NCI-H345 treated with DMSO at 0.1 percent for 48 hours (cell line): ENCODE data around the gene SIPA1L2.

Source experiments
- DNase-seq: peaks from one replicate; lab custom pipeline; 2025; ENCODE audit not compliant: unreplicated experiment; lab: John Stamatoyannopoulos, UW

Gene SIPA1L2

DNA sequence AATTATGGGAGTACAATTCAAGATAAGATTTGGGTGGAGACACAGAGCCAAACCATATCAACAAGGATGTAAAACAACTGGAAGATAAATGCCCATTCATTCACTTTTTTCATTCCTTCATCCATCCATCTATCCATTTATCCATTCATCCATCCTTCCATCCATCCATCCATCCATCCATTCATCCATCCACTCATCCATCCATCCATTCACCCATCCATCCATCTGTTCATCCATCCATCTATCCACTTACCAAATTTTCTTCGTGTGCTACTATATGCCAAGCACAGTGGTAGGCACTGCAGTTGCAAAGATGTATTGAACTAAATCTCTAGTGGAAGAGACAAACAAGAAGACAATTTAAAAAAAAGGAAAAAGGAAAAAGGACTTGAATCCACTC lies 14.3 kb upstream of the SIPA1L2 start:
- no peak for DNase-seq

GRCh38 chr1:232643251-232643650 lies 13.3 kb upstream of the SIPA1L2 start:
- DNase-seq: no peak

DNA sequence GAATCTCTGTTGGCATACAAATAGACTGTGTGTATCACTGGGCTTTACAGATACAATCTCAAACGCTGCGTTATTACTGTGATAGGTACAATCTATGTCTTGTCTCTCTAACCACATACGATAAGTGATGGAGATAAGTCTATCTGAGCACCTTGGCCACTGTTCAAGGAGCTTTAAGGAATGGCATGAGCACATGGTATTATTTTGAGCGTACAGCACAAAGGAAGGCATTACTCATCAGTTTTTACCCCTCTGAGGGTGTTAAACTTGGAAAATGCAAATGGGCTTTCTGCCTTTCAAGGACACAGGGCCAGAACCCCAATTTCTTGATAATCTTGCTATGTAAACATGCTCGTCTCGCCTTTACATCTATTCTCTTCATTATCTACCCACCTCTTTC lies 11.6 kb upstream of the SIPA1L2 start:
- no peak for DNase-seq

GRCh38 chr1:232636799-232637198 lies 6.9 kb upstream of the SIPA1L2 start:
- no peak for DNase-seq

GRCh38 chr1:232635778-232636356 lies 5.9 kb upstream of the SIPA1L2 start:
- DNase-seq: peak; percentile 70

DNA sequence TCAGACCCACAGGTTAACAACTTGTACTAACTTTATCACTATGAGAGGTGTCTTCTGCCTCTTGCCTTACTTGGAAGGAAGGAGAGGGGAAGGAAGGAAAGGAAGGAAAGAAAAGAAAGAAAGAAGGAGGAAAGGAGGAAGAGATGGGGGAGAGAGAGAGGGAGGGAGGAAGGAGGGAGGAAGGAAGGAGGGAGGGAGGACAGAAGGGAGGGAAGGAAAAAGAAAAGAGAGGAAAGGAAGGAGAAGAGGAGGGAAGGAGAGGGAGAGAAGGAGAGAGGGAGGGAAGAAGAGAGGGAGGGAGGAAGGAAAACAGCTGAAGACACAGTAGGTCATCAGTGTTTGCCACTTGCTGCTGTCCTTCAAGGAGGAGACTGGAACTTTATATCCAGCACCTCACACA lies 5.3 kb upstream of the SIPA1L2 start:
- DNase-seq: no peak

- DNase-seq: no peak
These were observed 4.2 kb upstream of the SIPA1L2 start for GRCh38 chr1:232634096-232634495.

- DNase-seq: no peak
These were observed 912 bp upstream of the SIPA1L2 start for GRCh38 chr1:232630894-232631195.

DNA sequence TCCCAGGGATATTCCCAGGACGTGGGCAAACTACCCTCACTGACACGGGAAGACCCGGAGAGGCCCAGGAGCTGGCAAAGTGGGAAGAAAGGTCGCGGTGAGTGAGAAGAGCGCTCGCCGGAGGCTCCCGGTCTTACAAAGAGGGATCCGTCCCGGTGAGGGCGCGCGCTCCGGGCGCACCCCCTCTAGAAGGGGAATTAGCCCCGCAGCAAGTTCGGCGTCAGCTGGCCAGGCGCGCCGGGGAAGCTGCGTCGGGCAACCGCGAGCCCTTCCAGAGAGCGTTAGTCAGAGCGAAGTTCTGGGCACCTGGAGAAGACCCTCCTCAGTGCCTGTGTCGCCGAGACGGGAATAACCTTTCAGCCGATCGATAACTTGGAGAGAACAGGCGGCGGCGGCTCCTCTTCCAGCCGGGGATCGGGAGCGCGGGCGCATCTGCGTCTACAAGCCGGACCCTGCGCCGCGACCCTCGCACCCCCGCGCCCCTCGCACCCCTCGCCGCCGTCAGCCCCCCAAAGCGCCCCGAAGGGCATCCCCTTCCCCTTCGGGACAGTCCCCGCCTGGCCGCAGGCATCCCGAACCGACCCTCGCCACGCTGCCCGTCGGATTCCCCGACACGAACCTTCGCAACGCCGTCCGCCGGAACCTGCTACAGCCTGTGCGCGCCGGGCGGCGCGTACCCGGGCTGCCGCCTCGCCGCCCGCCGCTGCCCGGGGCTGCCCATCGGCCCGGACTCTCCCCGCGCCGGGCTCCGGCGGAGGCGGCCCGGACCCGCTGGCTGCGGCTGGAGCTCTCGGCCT lies 485 bp downstream of the SIPA1L2 start:
- peak; percentile 27 for DNase-seq

DNA sequence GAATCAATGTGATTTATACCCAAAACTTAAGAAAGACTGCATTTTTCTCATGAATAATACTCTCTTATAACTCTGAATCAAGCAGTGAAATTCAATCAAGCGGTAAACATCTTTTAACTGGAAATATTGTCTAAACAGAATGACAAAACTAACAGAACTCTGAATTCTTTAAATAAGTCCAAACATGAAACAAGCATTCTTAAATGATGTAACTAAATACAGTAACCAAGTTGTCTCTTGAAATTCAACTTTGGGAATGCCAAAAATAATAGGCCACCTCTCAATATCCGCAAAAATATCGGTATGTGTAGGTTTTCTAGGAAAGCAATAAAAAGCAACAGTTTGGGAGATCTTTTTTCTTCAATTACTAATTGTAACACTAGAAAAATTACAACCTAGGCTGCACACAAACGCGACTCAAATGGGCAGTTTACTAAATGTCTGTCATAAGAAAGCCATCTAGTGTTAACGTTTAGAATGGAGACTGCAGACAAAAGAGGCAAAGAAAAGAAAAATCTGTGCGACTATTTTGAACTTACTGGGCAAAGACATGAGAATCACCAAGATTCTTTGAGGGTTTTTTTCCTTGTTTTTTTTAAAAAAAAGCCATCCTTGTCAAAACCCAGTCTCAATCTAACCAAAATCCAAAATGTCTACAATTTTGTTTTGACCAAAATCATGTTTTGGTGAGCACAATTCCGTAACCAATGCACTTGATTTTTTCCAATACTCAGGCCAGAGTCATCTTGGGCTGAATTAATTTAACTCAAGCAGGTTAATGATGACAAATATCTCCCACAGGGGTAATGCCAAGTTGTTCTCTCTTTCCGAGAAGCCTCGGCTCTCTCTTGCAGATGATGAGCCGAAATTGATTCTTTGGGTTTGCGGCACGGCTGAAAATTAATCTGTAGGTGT lies 1.3 kb downstream of the SIPA1L2 start:
- peak; percentile 31 for DNase-seq

DNA sequence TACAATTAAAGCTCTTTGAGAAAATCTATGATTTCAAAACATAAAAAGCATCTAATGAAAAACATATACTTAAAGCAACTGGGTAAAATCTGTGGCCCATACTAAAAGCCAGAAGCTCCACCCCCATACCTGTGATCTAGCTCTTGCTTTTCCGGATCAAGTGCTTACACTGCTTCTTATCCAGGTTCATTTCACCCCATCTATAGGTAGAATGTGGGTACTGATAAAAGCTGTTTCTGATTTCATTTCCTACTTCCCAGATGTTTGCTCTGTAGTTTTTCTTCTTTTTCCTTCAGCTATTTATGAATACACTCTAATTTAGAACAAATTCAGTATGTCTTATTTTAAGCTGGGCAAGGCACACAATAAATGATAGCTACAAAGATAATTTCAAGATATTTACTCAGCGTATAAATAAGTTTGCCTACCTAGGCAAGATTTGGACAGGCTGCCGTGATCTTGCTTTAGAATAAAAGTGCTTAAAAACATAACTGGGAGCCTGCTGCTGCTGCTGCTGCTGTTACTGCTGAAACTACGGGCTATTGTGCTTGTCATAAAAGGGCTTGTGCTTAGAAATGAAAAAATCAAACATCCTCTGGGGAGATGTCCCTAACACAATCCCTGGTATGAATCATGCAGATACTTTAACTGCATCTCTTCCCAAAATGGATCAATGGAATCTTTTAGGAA lies 2.1 kb downstream of the SIPA1L2 start:
- DNase-seq: peak; percentile 68

DNA sequence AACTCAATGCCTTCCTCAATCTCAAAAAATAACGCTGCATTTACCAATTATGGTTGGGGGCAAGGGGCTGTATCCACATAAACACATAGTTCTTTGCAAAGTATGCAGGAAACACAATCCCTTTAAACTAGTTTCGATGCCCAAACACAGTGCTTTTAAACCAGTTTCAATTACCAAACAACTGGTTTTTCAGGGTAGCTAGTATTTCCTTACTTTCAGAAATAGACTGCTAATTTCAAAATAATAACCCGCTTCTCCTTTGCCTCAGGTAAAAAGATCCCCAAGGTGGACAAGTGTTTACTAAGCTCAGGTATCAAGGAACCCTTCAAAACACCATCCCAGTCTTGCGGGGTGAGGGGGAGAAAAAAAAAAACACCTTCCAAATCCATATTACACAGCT lies 2.8 kb downstream of the SIPA1L2 start:
- DNase-seq: no peak

DNA sequence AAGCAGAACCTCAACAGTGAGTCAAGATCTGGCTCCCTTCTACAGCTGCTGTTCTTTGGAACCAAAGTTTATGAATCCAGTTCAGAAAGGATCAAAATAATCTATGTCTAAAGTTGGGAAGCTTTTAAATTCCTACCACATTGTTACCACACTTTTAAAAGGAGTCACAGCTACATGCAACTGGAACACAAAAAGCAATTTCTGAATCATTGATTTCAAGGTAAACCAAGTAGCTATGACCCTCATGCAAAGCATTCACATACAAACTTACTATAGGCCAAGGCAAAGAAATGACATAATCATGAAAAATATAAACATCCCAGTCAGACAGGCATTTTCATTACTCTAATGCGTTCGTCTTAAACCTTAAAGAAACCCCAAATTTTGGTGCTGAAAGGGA lies 3.5 kb downstream of the SIPA1L2 start:
- DNase-seq: no peak

DNA sequence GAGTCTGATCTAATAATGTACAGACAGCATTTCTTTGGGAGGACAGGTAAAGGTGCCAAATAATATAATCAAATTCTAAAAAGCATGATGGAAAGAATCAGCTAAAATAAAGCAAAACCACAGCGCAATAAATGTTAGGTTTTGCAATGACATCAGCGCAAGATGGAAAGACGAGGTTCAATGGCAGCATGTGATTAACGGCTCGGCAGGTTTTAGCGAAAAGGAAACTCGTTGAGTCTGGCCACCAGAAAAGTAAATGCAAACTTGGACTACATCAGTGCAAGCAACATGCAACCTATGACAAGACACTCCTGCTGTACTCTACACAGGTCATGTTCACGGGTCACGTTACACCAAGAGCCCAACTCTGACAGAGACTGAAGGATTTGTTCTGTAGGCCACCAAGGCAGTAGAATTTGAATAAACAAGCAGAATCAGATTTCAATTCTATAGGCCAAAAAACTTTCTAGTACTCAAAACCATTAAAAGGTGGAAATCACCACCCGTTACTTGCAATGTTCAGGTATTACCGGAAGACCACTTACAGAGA lies 4.5 kb downstream of the SIPA1L2 start:
- no peak for DNase-seq

- no peak for DNase-seq
These were observed 5.2 kb downstream of the SIPA1L2 start for GRCh38 chr1:232624546-232625281.

DNA sequence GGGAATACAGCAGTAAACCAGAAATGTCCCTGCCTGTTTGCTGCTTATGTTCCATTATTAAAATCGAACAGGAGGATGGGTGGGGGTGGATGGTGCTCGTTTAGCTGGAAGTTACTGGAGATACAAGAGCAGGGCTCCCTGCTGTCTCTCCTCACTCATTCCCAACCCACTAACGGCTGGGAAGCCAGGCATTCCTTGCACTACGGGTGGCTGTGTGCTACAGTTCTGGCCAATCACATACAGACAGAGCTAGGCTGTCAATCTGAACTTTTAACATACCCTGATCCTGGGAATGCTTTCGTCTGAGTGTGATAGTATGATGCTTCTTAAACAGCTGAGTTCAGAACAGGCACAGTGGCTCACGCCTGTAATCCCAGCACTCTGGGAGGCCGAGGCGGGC lies 7.0 kb downstream of the SIPA1L2 start:
- no peak for DNase-seq

- DNase-seq: no peak
These were observed 7.6 kb downstream of the SIPA1L2 start for GRCh38 chr1:232622378-232622777.

GRCh38 chr1:232621050-232621449 lies 8.9 kb downstream of the SIPA1L2 start:
- DNase-seq: no peak

DNA sequence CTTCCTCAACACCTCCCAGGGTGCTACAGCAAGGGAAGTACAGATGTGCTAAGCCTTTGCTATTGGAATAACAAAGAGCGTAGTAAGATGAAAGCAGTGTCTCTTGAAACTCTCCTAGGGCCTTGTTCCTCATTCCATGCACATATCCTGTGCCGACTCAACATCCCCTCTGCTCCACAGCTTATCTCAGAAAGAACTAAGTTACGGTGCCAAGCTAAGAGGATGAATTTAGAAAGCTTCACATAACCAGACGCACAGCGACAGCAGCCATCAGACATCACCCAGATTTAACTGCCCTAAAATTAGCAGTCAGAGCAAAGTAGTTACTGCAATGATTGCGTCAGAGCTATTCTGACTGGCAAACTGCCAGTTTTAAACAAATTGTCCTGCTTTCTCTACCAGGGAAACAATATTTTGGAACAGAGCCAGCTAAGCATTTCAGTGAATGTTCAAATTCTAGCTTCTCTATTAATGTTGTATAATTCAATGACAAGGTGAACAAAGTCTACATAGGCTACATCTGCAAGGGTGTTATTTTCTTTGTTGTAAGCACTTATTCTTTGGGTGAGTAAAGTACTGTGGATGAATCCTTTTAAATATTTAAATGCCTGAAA lies 9.5 kb downstream of the SIPA1L2 start:
- peak; percentile 93 for DNase-seq

- DNase-seq: no peak
These were observed 12.7 kb downstream of the SIPA1L2 start for GRCh38 chr1:232617237-232617636.
